COLO668 (cell line): ENCODE measurements around the gene GRAMD2A.

Experiments used
- DNase-seq: peaks from one replicate; lab custom pipeline; 2025; ENCODE audit not compliant: unreplicated experiment; lab: John Stamatoyannopoulos, UW

GRAMD2A gene

GRCh38 chr15:72220687-72221086 lies 23.1 kb upstream of the GRAMD2A start:
- no peak for DNase-seq

DNA sequence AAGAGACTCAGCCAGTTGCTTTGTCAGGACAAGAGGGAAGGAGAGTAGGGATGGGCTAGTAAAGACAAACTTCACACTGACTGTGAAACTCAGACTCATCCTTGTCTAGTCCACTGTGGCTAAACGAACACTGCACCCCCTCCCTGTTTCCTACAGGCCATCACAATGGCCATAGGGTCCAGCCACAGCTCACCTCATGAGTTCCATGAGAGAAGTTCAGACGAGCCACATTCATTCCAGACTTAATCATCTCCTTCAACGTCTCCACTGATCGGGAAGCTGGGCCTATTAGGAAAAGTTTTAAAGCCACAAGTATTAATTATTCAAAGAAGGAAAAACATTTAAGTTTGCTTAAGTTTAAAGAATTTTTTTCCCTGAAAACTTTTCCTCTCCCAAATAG lies 19.6 kb upstream of the GRAMD2A start:
- DNase-seq, result no peak

DNA sequence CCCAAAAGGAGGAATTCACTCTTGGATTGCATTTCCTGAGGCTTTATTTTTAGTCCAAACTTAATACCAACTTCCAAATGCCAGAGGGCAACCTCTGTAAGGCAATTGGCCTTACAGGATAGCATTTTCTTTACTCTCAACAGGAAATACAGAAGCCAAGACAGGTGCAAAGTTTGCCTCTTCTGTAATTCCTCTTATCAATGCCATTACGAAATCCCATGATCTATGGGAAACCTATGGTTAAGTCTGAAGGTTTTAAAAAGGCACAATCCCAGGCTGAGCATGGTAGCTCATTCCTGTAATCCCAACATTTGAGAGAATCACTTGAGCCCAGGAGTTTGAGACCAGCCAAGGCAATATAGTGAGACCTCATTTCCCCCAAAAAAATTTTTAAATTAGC lies 18.5 kb upstream of the GRAMD2A start:
- DNase-seq, result no peak

DNA sequence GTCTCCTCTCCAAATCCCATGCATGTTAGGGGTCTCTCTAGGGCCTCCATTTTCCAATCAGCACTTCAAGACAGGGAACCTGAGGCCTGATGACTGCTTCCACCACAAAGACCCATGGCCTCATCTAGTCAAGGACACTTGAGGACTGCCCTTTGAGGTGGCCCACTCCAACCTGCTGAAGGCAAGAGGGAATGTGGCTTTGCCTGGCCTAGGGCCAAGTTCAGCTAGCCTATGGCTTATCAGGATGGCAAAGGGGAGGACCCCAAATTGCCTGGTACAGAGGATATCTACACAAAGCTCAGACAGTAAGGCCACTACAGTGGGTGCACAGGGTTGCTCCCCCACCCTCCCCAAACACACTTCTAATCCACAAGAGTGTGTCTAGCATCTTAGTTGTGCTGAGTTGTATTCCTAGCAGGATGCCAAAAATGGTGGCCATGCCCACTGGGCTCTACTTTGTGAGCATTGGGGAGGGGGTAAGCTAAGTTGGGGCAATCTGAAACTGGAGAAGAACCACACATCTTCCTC lies 10.0 kb upstream of the GRAMD2A start:
- DNase-seq, result no peak

- no peak for DNase-seq
These were observed 9.1 kb upstream of the GRAMD2A start for GRCh38 chr15:72206677-72207000.

DNA sequence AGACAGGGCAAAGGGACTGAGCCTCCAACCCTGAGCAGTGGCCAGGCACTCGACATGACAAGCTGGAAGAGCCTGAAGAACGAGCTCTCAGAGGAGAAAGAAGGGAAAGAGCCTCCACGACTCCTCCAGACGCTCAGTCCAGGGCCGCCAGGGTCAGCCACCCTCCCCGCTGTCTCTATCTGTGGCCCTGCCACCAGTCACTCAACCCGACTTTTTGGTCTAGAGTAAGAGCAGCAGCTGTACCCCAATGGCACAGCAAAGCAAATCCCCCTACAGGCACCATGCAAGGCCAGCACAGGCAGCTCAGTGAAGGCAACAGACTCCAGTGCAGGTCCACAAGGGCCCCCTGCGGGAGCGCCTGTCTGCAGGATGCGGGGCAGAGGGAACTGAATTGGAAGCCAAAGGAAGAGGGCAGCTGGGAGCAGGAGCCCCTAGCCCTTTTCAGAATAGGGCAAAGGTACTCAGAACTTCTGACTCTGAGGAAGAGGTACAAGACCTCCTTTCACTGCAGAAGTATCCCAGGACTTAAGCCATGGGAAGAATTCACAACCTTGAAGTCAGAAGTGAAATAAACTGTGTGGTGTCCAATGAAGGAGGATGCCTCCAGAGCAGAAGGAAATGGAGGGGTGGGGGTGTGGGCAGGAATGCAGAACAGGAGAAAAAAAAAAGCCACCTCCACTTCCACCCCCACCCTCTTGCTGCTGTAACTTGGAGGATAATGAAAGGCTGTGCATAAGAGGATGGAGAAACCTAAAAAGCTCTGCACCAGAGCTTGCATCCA lies 8.5 kb upstream of the GRAMD2A start:
- no peak for DNase-seq

- DNase-seq, result no peak
These were observed 7.7 kb upstream of the GRAMD2A start for GRCh38 chr15:72205273-72205672.

GRCh38 chr15:72203507-72203837 lies 5.9 kb upstream of the GRAMD2A start:
- DNase-seq, result no peak

DNA sequence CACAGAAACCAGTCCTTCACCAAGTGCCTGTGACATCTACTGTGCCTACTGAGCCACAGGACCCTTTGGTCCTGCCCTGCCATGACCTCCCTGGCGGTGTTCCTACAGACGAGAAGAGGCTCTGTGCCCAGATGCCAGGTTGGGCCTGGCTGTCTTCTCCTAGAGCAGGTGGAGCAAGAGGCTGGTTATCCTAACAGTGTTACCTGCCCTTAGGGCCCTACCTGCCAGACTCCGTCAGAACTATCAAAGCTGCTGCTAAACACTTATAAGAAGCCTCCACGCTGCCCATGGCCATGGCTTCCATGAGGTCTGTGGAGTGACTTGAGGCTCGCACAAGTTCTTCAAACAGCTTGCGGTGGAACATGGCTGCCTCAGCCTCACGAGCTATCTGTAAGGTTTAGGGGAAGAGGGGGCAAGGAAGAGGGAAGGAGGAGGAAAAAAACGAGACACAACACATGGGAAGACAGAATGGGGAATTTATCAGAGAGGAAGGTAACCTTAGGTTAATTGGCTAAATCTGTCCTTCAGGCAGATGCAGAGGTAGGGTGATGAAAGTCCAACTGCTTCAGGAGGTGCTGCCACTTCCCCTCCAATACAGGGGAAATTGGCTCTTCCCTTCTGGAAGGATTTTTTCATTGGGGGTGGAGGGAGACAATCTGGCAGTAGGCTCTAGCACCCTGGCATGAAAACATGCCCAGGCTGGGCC lies 5.4 kb upstream of the GRAMD2A start:
- no peak for DNase-seq

DNA sequence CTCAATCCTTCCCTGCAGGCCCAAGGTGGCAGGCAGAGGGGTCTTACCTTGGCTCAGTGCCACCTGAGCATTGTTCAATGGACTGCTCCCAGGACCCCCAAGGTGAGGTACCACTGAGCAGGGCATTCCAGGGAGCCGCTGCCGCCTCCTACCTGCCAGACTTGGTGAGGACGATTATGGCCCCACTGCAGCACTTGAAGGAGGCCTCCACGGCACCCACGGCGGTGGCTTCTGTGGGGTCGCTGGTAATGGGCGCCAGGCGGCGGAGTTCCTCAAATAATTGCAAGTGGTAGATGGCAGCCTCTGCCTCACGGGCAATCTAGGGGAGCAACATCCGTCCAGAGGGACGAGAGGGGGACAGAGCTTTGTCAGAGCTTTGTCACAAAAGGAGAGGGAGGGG lies 4.7 kb upstream of the GRAMD2A start:
- no peak for DNase-seq

- DNase-seq, result no peak
These were observed 3.9 kb upstream of the GRAMD2A start for GRCh38 chr15:72201391-72201921.

DNA sequence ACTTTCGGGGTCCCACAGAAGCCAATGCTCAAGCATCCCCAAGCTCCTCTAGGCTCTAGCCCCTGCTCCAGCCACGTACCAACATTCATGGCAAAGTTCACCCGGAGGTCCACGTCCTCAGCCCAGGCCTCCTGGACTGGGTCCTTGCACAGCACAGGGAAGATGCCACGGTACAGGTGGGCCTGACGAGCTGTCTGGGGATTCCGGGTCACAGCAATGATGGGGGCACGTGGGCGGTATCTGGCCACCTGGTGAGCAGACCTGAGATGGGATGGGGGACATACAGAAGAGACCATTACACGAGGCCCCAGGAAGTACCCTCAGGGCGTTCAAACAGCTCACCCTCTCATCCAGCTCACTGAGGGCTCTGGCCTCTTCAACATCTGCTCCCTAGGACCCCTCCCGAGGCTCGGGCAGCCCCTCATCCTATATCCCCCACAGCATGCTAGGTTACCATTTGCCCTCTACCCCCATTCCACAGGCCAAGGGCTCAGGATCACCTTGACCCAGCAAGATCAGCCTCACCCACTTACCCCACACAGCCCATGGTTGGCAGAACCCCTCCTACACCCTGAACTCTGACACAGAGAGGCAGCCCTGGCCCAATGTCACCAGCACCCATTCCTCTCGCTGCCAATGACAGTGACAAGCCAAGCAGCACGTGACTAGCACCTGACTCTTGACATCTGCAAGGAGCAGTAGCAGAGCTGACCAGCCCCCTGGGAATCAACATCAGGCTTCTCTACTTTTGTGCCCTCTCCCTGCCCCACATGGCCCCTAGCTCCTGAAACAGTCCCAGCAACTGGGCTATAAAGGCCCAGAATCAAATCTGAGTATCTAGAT lies 3.0 kb upstream of the GRAMD2A start:
- no peak for DNase-seq

- DNase-seq, result peak; percentile 79
These were observed 2.2 kb upstream of the GRAMD2A start for GRCh38 chr15:72199721-72200212.

DNA sequence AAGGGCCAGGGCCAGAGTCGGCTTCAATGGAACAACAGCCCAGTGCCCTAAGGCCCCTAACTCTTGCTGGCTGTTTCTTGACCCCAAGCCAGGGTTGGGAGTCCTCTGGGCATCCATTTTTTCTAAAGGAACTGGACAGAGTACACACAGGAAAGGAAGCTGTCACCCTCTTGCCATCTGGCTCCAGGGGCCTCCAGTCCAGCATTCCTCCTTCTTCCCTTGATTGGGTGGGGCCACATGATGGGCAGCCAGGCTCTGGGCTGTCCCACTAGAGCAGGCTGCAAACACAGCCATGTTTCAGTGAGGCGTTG lies 1.6 kb upstream of the GRAMD2A start:
- DNase-seq, result no peak

DNA sequence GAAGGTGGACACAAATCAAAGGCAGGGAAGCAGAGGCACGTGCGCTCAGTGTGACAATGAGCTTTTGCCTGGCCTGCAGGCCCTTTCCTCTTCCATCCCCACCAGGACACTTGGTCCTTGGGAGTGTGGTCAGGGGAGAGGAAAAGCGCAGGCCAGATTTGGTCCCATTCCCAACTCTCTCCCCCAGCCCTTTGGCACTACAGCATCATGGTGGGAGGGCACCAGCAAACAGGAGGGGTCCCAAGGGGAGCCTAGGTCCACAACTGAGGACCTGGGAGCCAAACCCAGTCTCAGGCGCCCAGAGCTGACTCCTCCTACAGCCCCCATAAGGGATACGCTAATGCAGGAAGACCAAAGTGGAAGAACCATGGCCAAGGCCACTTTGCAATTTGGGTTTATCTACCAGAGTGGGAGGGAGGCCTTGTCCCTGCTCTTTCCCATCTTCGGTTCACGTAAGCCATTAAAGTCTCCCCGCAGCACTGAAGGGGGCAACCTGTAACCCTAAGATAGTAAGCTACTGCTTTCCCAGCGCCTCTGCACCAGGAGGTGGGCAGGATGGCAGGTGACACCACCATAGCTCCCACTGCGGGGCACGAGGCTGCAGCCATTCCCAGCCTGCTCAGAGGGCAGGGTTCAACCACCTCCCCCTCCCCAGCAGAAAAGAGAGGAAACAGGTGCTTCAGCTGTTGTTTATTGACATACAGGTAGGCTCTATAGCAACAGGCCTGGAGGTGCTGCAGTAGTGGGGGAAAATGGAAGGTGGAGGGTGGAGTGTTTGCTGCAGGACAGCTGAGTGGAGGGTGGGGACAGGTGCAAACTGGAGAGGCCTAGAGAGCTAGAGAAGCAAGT lies 993 bp upstream of the GRAMD2A start:
- peak; percentile 88 for DNase-seq

DNA sequence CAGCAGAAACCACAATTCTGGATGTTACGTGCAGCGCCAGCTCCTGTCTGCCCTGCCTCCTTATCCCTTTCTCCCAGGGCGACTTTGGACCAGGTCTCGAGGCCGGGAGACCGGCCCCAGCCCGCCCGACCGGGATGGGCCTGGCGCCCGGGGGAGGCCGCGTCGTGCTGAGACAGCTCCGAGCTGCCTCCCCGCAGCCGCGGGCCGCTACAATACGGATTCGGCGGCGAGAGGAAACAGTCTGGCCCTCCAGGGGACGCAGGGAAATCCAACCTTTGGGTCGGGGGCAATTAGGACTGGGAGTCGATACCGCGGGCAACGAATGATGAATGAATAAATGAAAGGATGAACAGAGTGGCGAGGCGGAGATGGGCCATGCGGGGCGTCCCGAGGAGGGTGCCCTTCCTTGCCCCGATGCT lies 537 bp downstream of the GRAMD2A start:
- peak; percentile 42 for DNase-seq

- DNase-seq, result no peak
These were observed 1.1 kb downstream of the GRAMD2A start for GRCh38 chr15:72196409-72197040.

DNA sequence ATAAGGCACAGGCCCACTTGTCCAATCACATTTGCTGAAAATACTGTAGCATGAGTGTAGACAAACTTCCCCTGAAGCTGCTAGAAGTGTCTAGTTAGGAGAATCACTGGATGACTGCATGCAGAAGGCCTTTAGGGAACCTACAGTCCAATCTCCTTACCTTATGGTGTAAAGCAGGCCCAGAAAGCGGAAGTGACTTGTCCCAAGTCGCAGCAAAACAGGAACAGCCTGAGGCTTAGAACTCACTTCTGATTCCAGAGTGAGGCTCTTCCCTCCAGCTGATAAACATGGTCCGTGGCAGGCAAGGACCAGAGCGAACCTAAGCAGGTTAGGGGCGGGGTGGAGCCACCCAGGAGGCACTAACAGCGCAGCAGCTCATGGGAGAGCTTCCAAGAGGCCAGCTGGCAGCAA lies 2.5 kb downstream of the GRAMD2A start:
- peak; percentile 13 for DNase-seq

GRCh38 chr15:72193836-72194396 lies 3.7 kb downstream of the GRAMD2A start:
- no peak for DNase-seq

DNA sequence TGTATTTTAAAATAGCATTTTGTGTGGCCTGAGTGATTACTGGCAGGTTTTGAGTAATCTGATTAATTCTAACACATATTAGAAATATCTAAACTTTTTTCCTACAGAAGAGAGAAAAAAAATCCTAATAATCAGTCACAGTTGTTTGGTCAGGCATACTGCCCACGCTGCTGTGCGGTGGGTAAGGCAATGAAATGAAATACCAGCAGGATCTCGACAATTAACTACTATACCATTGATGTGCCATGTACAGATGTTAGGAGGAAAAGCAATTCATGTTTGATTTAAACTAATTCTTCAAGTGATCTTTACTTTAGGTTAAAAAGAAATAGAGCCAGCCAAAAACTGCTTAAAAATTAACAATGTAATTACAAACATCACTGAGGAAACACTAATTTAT lies 5.2 kb downstream of the GRAMD2A start:
- no peak for DNase-seq
